T-cell (primary cell): ENCODE results near the gene HSPH1. TPM values are rescaled to one million over a fixed set of nuclear protein-coding genes. Genes with fewer than 3 reads are reported as not detected.
"Not testable (repeated sequence)": the region's sequence is repeated elsewhere in the genome, so short reads cannot be mapped to it uniquely, and the experiment has no call there.

Source experiments
- ATAC-seq, 4 experiments: fragments of 200-7000 bp in 3 of 4; fragments of 150-1000 bp in 1 of 4; cut with Tn5 transposase; replicated peaks in 1 of 4; 1 replicate in 3 of 4; 2 replicates in 1 of 4; pipeline ENCODE4 v1.10.0; 2021; ENCODE audit warnings: moderate library complexity in 3 of 4, mild to moderate bottlenecking in 2 of 4, moderate number of reproducible peaks in 1 of 4
- CTCF ChIA-PET, 2 donors: fragments of 300-600 bp; sonication (Branson Sonifier 250); formaldehyde crosslinking; loops; one replicate each; lab custom pipeline; 2022; ENCODE audit warnings: antibody characterized with exemption in 2 of 2; lab: Charles Lee
- POLR2A ChIA-PET, 2 donors: fragments of 300-600 bp; sonication (Branson Sonifier 250); formaldehyde crosslinking; loops; one replicate each; lab custom pipeline; 2022; ENCODE audit warnings: antibody characterized with exemption in 2 of 2; lab: Charles Lee
- DNase-seq, 35 experiments: peaks; one replicate each; pipeline versions ENCODE4 v3.0.0 to v3.0.0-alpha.2; 2013 to 2023
- H3K27ac ChIP-seq: one replicate; pipeline ENCODE4 v1.5.1; 2013; ENCODE audit warnings: low read length
- H3K27me3 ChIP-seq, 2 experiments: replicated peaks in 1 of 2; 1 replicate in 1 of 2; 2 replicates in 1 of 2; pipeline versions ENCODE4 v1.6.1 to v1.7.0; 2013; ENCODE audit warnings: low read length in 1 of 2, mixed read lengths in 1 of 2; ENCODE audit not compliant: control insufficient read depth in 2 of 2, insufficient read depth in 2 of 2; ENCODE audit errors: extremely low read depth in 1 of 2
- H3K36me3 ChIP-seq, 2 donors: 1 replicate in 1 of 2; 2 replicates in 1 of 2; pipeline versions ENCODE4 v1.6.1 to v1.7.0; 2013; ENCODE audit warnings: low read length in 1 of 2; ENCODE audit not compliant: control insufficient read depth in 2 of 2, insufficient read depth in 1 of 2; ENCODE audit errors: extremely low read depth in 1 of 2
- H3K4me1 ChIP-seq, 2 experiments: 1 replicate in 1 of 2; 2 replicates in 1 of 2; pipeline versions ENCODE4 v1.6.1 to v1.7.0; 2013; ENCODE audit warnings: low read length in 2 of 2, mixed read lengths in 1 of 2; ENCODE audit not compliant: insufficient read depth in 2 of 2, control insufficient read depth in 1 of 2; ENCODE audit errors: extremely low read depth in 1 of 2
- H3K4me3 ChIP-seq, 2 donors: 1 replicate in 1 of 2; 2 replicates in 1 of 2; pipeline versions ENCODE4 v1.5.1 to v1.7.0; 2013; ENCODE audit warnings: mild to moderate bottlenecking in 2 of 2, low read length in 1 of 2, moderate library complexity in 1 of 2; ENCODE audit not compliant: control insufficient read depth in 1 of 2; ENCODE audit errors: extremely low read depth in 1 of 2
- H3K9me3 ChIP-seq: 2 replicates; pipeline ENCODE4 v1.7.0; 2013
- H3K27ac Mint-ChIP-seq, 2 donors: one replicate each; pipeline ENCODE4 v1.8.0; 2020 to 2021; ENCODE audit warnings: mild to moderate bottlenecking in 2 of 2, mixed read lengths in 2 of 2
- H3K27me3 Mint-ChIP-seq, 2 donors: one replicate each; pipeline ENCODE4 v1.8.0; 2021 to 2022; ENCODE audit warnings: mixed read lengths in 2 of 2
- H3K36me3 Mint-ChIP-seq: one replicate; pipeline ENCODE4 v1.8.0; 2021; ENCODE audit warnings: mixed read lengths
- H3K4me1 Mint-ChIP-seq, 3 donors: one replicate each; pipeline ENCODE4 v1.8.0; 2020 to 2022; ENCODE audit warnings: mixed read lengths in 3 of 3, mild to moderate bottlenecking in 1 of 3
- H3K4me3 Mint-ChIP-seq, 3 donors: one replicate each; pipeline ENCODE4 v1.8.0; 2020 to 2022; ENCODE audit warnings: mild to moderate bottlenecking in 3 of 3, mixed read lengths in 3 of 3, moderate library complexity in 3 of 3
- H3K9me3 Mint-ChIP-seq, 3 donors: one replicate each; pipeline ENCODE4 v1.8.0; 2020 to 2022; ENCODE audit warnings: mixed read lengths in 3 of 3
- WGBS: methylation state at CpG from one replicate; pipeline ENCODE4 v1.1.5; 2013; ENCODE audit warnings: missing lambda C conversion rate; ENCODE audit not compliant: insufficient coverage; 5-methylcytosine and 5-hydroxymethylcytosine counted together
- total RNA-seq, 35 experiments: library from RNA in 6 of 35; stranded (reverse) in 6 of 35; fragments of 120-200 nt in 1 of 35; gene quantifications; one replicate each; pipeline versions ENCODE4 v1.2.1 to v1.2.4 and lab custom pipeline; 2013 to 2026

HSPH1 gene
- total RNA-seq, 5 donors from 2014 or later (not counting 1 experiment from before 2014, with no cell fraction given): 54.5 to 141 (median 72.8) TPM

DNA sequence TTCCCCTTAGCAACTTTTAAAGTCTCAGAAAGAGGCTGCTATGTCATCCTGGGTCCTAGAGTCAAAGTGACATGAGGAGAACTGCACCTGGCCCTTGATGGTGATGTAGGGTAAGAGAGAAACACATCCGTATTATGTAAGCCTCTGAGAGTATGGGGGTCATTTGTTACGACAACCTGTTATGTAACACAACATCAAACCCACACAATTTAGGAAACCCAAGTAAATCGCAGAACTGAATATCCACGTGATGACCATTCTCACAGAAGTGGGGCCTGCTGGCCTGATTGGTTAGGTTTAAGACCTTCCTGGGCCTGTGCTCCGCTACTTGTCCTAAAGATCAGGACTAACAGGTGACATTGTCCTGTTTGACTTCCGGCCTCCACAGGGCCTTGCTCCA is 22.7 kb upstream of the HSPH1 start:
- H3K9me3 ChIP-seq: no peaks in the 10 kb centered on the region
- Mint-ChIP-seq H3K9me3 (no peaks in the 10 kb centered on the region), H3K36me3 (no peaks in the 10 kb centered on the region), H3K27ac (no peak overlapping the region), H3K4me3 (no peak overlapping the region), H3K4me1 (no peaks in the 10 kb centered on the region), H3K27me3 (peaks cover 4% of the 10 kb centered on the region in 2 donors)
- 84% methylated on average over 4 of the region's 6 CpGs for WGBS
- no peak overlapping the region for H3K27ac ChIP-seq
- DNase-seq (no peak), ATAC-seq (no peak)
- no peak overlapping the region for H3K4me3 ChIP-seq
- ChIA-PET POLR2A (no interaction called here), CTCF (no interaction called here)
- H3K4me1 ChIP-seq: no peaks in the 10 kb centered on the region
- H3K27me3 ChIP-seq: peaks cover 0 to 8% of the 10 kb centered on the region in 2 experiments
- no peaks in the 10 kb centered on the region for H3K36me3 ChIP-seq

DNA sequence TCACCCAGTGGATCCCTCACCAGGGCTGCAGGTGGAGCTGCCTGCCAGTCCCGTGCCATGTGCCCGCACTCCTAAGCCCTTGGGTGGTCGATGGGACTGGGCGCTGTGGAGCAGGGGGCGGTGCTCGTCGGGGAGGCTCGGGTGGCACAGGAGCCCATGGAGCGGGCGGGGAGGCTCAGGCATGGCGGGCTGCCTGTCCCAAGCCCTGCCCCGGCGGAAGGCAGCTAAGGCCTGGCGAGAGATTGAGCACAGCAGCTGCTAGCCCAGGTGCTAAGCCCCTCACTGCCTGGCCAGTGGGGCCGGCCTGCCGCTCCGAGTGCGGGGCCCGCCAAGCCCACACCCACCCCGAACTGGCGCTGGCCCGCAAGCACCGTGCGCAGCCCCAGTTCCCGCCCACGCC is 21.3 kb upstream of the HSPH1 start:
- Mint-ChIP-seq H3K36me3 (no peaks in the 10 kb centered on the region), H3K27ac (no peak overlapping the region), H3K4me3 (no peak overlapping the region), H3K9me3 (peaks cover 0 to 2% (median 0%) of the 10 kb centered on the region in 3 donors), H3K27me3 (peaks cover 2% of the 10 kb centered on the region in 2 donors), H3K4me1 (peaks cover 0 to 3% (median 0%) of the 10 kb centered on the region in 3 donors)
- H3K36me3 ChIP-seq: no peaks in the 10 kb centered on the region
- POLR2A ChIA-PET: no interaction called here
- no peaks in the 10 kb centered on the region for H3K27me3 ChIP-seq
- no peak for ATAC-seq
- no peak overlapping the region for H3K4me3 ChIP-seq
- no peak overlapping the region for H3K27ac ChIP-seq
- 92% methylated on average over 26 of the region's 26 CpGs for WGBS
- DNase-seq: no peak
- CTCF ChIA-PET: no interaction called here
- H3K4me1 ChIP-seq: peaks cover 0 to 4% of the 10 kb centered on the region in 2 experiments
- no peaks in the 10 kb centered on the region for H3K9me3 ChIP-seq

DNA sequence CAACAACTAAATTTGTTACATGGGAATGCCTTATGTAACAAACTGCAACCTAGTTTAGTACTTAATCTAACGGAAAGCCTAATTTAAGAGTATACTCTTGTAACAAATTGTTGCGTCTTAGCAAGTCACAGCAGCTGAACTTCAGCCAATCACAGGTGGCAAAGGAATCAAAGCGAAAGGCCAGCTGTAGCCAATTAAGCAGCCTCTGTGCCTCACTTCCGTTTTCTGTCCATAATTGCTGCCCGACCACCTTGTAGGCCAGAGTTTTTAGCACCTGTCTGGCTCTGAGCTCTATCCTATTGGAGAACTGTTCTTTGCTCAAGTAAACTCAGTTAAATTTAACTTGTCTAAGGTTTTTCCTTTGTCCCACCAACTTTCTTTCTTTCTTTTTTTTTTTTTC is 18.1 kb upstream of the HSPH1 start:
- Mint-ChIP-seq H3K9me3 (peaks cover 0 to 6% (median 0%) of the 10 kb centered on the region in 3 donors), H3K4me1 (peaks cover 0 to 4% (median 0%) of the 10 kb centered on the region in 3 donors), H3K36me3 (no peaks in the 10 kb centered on the region), H3K27ac (no peak overlapping the region), H3K27me3 (peaks cover 0 to 3% of the 10 kb centered on the region in 2 donors), H3K4me3 (no peak overlapping the region)
- Histone ChIP-seq H3K27ac (no peak overlapping the region), H3K27me3 (no peaks in the 10 kb centered on the region), H3K4me1 (peaks cover 0 to 5% of the 10 kb centered on the region in 2 experiments), H3K36me3 (no peaks in the 10 kb centered on the region), H3K4me3 (no peak overlapping the region), H3K9me3 (no peaks in the 10 kb centered on the region)
- ChIA-PET CTCF (interaction anchor here in 1 of 2 donors (0.6 kb wide), 1 partner anchor 48 kb away, joined by 3 read pairs; no protein-coding TSS in a partner anchor), POLR2A (interaction anchor here in 1 of 2 donors (0.7 to 1.0 kb wide), 2 partner anchors 14 to 1319 kb away, joined by 3 to 5 read pairs; no protein-coding TSS in a partner anchor)
- ATAC-seq (no peak), DNase-seq (no peak)
- 74% methylated on average over 5 of the region's 5 CpGs for WGBS

DNA sequence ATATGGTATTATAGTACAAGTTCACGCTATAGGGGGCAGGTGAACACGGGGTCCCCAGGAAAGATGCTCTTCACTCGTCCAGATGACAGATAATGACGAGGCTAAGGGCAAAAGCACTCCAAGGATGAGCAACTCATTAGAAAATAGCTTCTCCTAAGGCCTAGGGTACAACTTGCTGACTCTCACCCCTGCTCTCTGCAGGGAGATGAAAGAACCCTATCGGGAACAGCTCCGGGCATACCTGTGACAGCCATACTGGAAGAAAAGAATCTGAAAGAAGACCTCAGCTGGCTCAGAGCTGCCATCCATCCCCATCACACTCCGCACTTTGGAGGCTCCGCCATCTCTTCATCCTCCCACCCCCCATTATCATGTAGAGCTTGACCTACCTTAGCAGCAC is 17.5 kb upstream of the HSPH1 start:
- Mint-ChIP-seq H3K27me3 (peaks cover 0 to 3% of the 10 kb centered on the region in 2 donors), H3K27ac (no peak overlapping the region), H3K4me1 (peaks cover 0 to 4% (median 0%) of the 10 kb centered on the region in 3 donors), H3K9me3 (peaks cover 0 to 6% (median 0%) of the 10 kb centered on the region in 3 donors), H3K36me3 (no peaks in the 10 kb centered on the region), H3K4me3 (no peak overlapping the region)
- Histone ChIP-seq H3K27ac (no peak overlapping the region), H3K36me3 (no peaks in the 10 kb centered on the region), H3K9me3 (no peaks in the 10 kb centered on the region), H3K4me3 (no peak overlapping the region), H3K27me3 (no peaks in the 10 kb centered on the region), H3K4me1 (peaks cover 0 to 5% of the 10 kb centered on the region in 2 experiments)
- WGBS: 97% methylated on average over 5 of the region's 8 CpGs
- ATAC-seq: no peak
- POLR2A ChIA-PET: interaction anchor here in 1 of 2 donors (0.7 to 1.0 kb wide), 2 partner anchors 15 to 1319 kb away, joined by 3 to 5 read pairs; no protein-coding TSS in a partner anchor
- CTCF ChIA-PET: interaction anchor here in 1 of 2 donors (0.6 kb wide), 1 partner anchor 48 kb away, joined by 3 read pairs; no protein-coding TSS in a partner anchor
- no peak for DNase-seq

DNA sequence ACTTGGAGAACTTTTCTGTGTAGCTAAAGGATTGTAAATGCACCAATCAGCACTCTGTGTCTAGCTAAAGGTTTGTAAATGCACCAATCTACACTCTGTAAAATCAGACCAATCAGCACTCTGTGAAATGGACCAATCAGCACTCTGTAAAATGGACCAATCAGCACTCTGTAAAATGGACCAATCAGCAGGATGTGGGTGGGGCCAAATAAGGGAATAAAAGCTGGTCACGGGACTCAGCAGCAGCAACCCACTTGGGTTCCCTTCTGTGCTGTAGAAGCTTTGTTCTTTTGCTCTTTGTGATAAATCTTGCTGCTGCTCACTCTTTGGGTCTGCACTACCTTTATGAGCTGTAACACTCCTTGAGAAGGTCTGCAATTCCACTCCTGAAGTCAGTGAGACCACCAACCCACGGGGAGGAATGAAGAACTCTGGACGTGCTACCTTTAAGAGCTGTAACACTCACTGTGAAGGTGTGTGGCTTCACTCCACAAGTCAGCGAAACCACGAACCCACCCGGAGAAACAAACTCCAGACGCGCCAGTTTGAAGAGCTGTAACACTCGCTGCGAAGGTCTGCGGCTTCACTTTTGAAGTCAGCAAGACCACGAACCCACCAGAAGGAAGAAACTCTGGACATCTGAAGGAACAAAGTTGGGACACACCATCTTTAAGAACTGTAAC is 16.2 kb upstream of the HSPH1 start:
- H3K36me3 Mint-ChIP-seq, H3K9me3 ChIP-seq, POLR2A ChIA-PET, H3K36me3 ChIP-seq, H3K27me3 ChIP-seq, H3K4me3 Mint-ChIP-seq, H3K4me1 ChIP-seq, H3K27ac ChIP-seq, H3K27ac Mint-ChIP-seq, H3K4me3 ChIP-seq, H3K9me3 Mint-ChIP-seq, H3K4me1 Mint-ChIP-seq: not testable (repeated sequence)
- DNase-seq (peak in 5 of 35 experiments; percentile 15 to 28 (median 20)), ATAC-seq (peak in 1 of 4 experiments; percentile 9)
- CTCF ChIA-PET: interaction anchor here in 1 of 2 donors (0.6 kb wide), 1 partner anchor 35 kb away, joined by 4 read pairs; no protein-coding TSS in a partner anchor
- H3K27me3 Mint-ChIP-seq: peaks cover 5 to 12% of the 10 kb centered on the region in 2 donors
- WGBS: 88% methylated on average over 10 of the region's 12 CpGs

DNA sequence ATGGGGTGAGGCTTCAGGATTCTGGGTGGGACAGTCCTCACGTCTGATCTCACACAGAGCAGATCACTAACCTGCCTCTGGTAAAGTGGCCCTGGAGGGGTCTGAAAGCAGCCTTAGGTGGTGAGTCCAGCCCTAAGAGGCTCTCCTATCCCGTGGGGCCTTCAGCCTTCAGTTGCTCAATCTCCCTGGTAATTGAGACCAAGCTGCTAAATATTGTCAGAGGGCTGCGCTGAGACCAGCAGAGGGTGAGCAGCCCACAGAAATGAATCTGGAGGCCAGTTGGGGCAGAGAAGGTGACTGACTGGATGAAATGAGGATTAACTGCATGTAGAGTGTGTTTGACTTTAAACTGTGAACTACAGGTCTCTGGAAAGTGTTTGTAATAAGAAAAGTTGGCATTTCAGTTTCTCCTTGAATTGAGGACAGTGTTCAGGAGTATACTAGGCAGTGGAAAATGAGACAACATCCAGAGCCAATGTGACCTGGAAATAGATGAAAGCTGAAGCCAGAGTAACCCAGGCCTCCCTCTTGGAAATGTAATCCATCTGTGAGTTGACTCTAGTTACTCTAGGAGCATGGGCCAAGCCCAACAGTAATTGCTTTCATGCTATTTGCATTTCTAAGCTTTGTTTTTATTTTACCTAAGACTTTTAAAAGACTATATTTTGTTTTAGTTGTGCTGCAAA is 14.3 kb upstream of the HSPH1 start:
- Mint-ChIP-seq H3K27ac (no peak overlapping the region), H3K9me3 (peaks cover 0 to 6% (median 0%) of the 10 kb centered on the region in 3 donors), H3K36me3 (no peaks in the 10 kb centered on the region), H3K27me3 (peaks cover 16 to 18% of the 10 kb centered on the region in 2 donors), H3K4me3 (no peak overlapping the region), H3K4me1 (peaks cover 0 to 4% (median 0%) of the 10 kb centered on the region in 3 donors)
- 73% methylated on average over 2 of the region's 3 CpGs for WGBS
- no peak for ATAC-seq
- ChIA-PET POLR2A (no interaction called here), CTCF (interaction anchor here in 1 of 2 donors (0.7 kb wide), 1 partner anchor 720 kb away, joined by 6 read pairs; no protein-coding TSS in a partner anchor)
- H3K9me3 ChIP-seq: no peaks in the 10 kb centered on the region
- peaks cover 0 to 5% of the 10 kb centered on the region in 2 experiments for H3K4me1 ChIP-seq
- H3K27me3 ChIP-seq: no peaks in the 10 kb centered on the region
- H3K4me3 ChIP-seq: no peak overlapping the region
- H3K27ac ChIP-seq: no peak overlapping the region
- no peak for DNase-seq
- no peaks in the 10 kb centered on the region for H3K36me3 ChIP-seq
